HepG2 (cell line): Measurements from ENCODE around the gene CHST13. TPM values are rescaled to one million over a fixed set of nuclear protein-coding genes. Genes with fewer than 3 reads are reported as not detected.

Experiments used
- AGO2 ChIP-seq: fragments of 200-400 bp; formaldehyde crosslinking; optimal IDR thresholded peaks from 2 replicates; pipeline ENCODE3; 2017; ENCODE audit warnings: mild to moderate bottlenecking, low read depth, low read length, moderate library complexity
- CAMTA2 ChIP-seq: sonication (generic); formaldehyde crosslinking; IDR thresholded peaks from 2 replicates; pipeline ENCODE4 v1.4.0; 2020; ENCODE audit warnings: mild to moderate bottlenecking, missing genetic modification reagents, borderline replicate concordance
- CSRNP1 ChIP-seq: sonication (generic); formaldehyde crosslinking; IDR thresholded peaks from 2 replicates; pipeline ENCODE4 v1.8.1; 2023; ENCODE audit warnings: mild to moderate bottlenecking, missing genetic modification reagents
- KAT8 ChIP-seq: IDR thresholded peaks from 2 replicates; pipeline ENCODE4 v1.6.1; 2016; ENCODE audit warnings: missing genetic modification reagents, missing compliant biosample characterization
- MYC ChIP-seq: sonication (generic); formaldehyde crosslinking; IDR thresholded peaks from 2 replicates; pipeline ENCODE4 v1.9.0; 2021; ENCODE audit warnings: missing genetic modification reagents, borderline replicate concordance
- PAWR ChIP-seq: sonication (generic); formaldehyde crosslinking; IDR thresholded peaks from 2 replicates; pipeline ENCODE4 v1.4.0; 2020; ENCODE audit warnings: missing genetic modification reagents, mild to moderate bottlenecking, borderline replicate concordance
- PLSCR1 ChIP-seq: sonication (generic); formaldehyde crosslinking; IDR thresholded peaks from 2 replicates; pipeline ENCODE4 v1.5.0; 2020; ENCODE audit warnings: missing genetic modification reagents, mild to moderate bottlenecking, borderline replicate concordance
- PRDM4 ChIP-seq: sonication (generic); formaldehyde crosslinking; IDR thresholded peaks from 2 replicates; pipeline ENCODE4 v1.9.0; 2021; ENCODE audit warnings: missing genetic modification reagents, borderline replicate concordance
- RFX5 ChIP-seq: IDR thresholded peaks from 2 replicates; pipeline ENCODE4 v1.6.1; 2011; ENCODE audit warnings: low read depth, low read length, improper control_type of control experiment
- RNF219 ChIP-seq: sonication (generic); formaldehyde crosslinking; IDR thresholded peaks from 2 replicates; pipeline ENCODE4 v1.5.0; 2020; ENCODE audit warnings: mild to moderate bottlenecking, missing genetic modification reagents
- SAP130 ChIP-seq: IDR thresholded peaks from 2 replicates; pipeline ENCODE4 v1.6.1; 2016; ENCODE audit warnings: low read depth
- SNAI1 ChIP-seq: sonication (generic); formaldehyde crosslinking; IDR thresholded peaks from 2 replicates; pipeline ENCODE4 v1.5.0; 2020; ENCODE audit warnings: mild to moderate bottlenecking, missing genetic modification reagents, borderline replicate concordance
- ZBTB1 ChIP-seq: sonication (generic); formaldehyde crosslinking; IDR thresholded peaks from 2 replicates; pipeline ENCODE4 v1.4.0; 2020; ENCODE audit warnings: missing genetic modification reagents, borderline replicate concordance
- ZNF101 ChIP-seq: sonication (generic); formaldehyde crosslinking; IDR thresholded peaks from 2 replicates; pipeline ENCODE4 v1.4.0; 2020; ENCODE audit warnings: mild to moderate bottlenecking, low read depth, missing genetic modification reagents, borderline replicate concordance
- ZNF460 ChIP-seq: sonication (generic); formaldehyde crosslinking; IDR thresholded peaks from 2 replicates; pipeline ENCODE4 v1.5.1; 2020; ENCODE audit warnings: missing genetic modification reagents, mild to moderate bottlenecking, borderline replicate concordance
- ZNF512 ChIP-seq: sonication (generic); formaldehyde crosslinking; IDR thresholded peaks from 2 replicates; pipeline ENCODE4 v1.4.0; 2020; ENCODE audit warnings: mild to moderate bottlenecking, missing genetic modification reagents
- ZNF589 ChIP-seq: sonication (generic); formaldehyde crosslinking; conservative IDR thresholded peaks from 2 replicates; pipeline ENCODE4 v1.8.0; 2022; ENCODE audit warnings: mild to moderate bottlenecking, moderate library complexity, missing genetic modification reagents
- ZNF691 ChIP-seq: sonication (generic); formaldehyde crosslinking; IDR thresholded peaks from 2 replicates; pipeline ENCODE4 v1.4.0; 2020; ENCODE audit warnings: missing genetic modification reagents, low read depth, mild to moderate bottlenecking, borderline replicate concordance
- polyA plus RNA-seq, 8 experiments: library from polyadenylated mRNA; depleted of rRNA in 3 of 8; stranded (reverse) in 7 of 8; unstranded in 1 of 8; fragments of >200 nt; fragmentation: Illumina TruSeq in 4 of 8; extraction: Trizol in 4 of 8; gene quantifications; 2 replicates each; pipeline versions ENCODE4 v1.2.1 to v1.2.3, GENCODE V29; 2011 to 2016; ENCODE audit warnings: low read depth in 4 of 8, missing spikeins in 1 of 8, mixed read lengths in 1 of 8; ENCODE audit not compliant: insufficient read depth in 1 of 8
- total RNA-seq, 5 experiments: library from RNA; depleted of rRNA; stranded (reverse); fragments of >200 nt; fragmentation: Illumina TruSeq; extraction: Trizol; gene quantifications; 2 replicates each; pipeline ENCODE4 v1.2.3, GENCODE V29; 2016; ENCODE audit warnings: low read depth in 1 of 5

CHST13 gene
- total and polyA plus RNA-seq, 2 of the 13 experiments (the other 11 are each of a cell fraction or from before 2014, with no cell fraction given), result 32.0 to 43.1 TPM

- TF ChIP-seq PLSCR1 (CRISPR knock-in tag), result no peak
- TF ChIP-seq ZNF589 (CRISPR knock-in tag), result no peak
- TF ChIP-seq KAT8 (CRISPR knock-in tag), result peak; percentile 21; the same call in 1 of the 2 replicates
- no peak for TF ChIP-seq RFX5
- no peak for TF ChIP-seq PAWR
- TF ChIP-seq ZNF460 (CRISPR knock-in tag), result no peak
- TF ChIP-seq CAMTA2 (CRISPR knock-in tag), result no peak
- peak; percentile 57; the same call in 1 of the 2 replicates for TF ChIP-seq MYC
- no peak for TF ChIP-seq RNF219 (CRISPR knock-in tag)
- 0 out of 2 replicates have a peak, but pooled peaks have one; percentile 33 for TF ChIP-seq SNAI1 (CRISPR knock-in tag)
- no peak; the same call in 1 of the 2 replicates for TF ChIP-seq ZNF691
- TF ChIP-seq PRDM4 (CRISPR knock-in tag), result no peak
- TF ChIP-seq CSRNP1 (CRISPR knock-in tag), result no peak
- TF ChIP-seq SAP130 (CRISPR knock-in tag), result peak; percentile 60
- no peak for TF ChIP-seq ZNF101 (CRISPR knock-in tag)
- TF ChIP-seq ZNF512 (CRISPR knock-in tag), result no peak
- TF ChIP-seq ZBTB1 (CRISPR knock-in tag), result no peak
- peak; percentile 38 for TF ChIP-seq AGO2
Observed at GRCh38 chr3:126517986-126518778, 5.8 kb upstream of the CHST13 start (continued).
